ENCODE results near the gene CWC15. TPM values are rescaled to one million over a fixed set of nuclear protein-coding genes. Genes with fewer than 3 reads are reported as not detected.
A peak's percentile ranks its signal among the peaks of the same experiment; 100 is the strongest.

CWC15 gene
- total and polyA plus RNA-seq, 9 of the 15 experiments (the other 6 are each of a cell fraction or from before 2014, with no cell fraction given): 47.3 to 168 (median 89.2) TPM

GRCh38 chr11:94964934-94965333 lies 8.4 kb downstream of the CWC15 start:
- Histone ChIP-seq H3K4me2 (ENCODE audit: insufficient read depth, low read length) (no peak overlapping the region), H2AFZ (ENCODE audit: low read depth, low read length) (no peak overlapping the region), H3K9ac (ENCODE audit: insufficient read depth in 1 of 2, low read depth in 2 of 2, low read length in 2 of 2) (no peak overlapping the region), H3K9me3 (replicated peaks; ENCODE audit: control insufficient read depth, insufficient read depth, low read depth, low read length) (no peaks in the 10 kb centered on the region), H3K9me1 (ENCODE audit: control insufficient read depth, insufficient read depth, low read length) (no peaks in the 10 kb centered on the region), H3K4me3 (no peak overlapping the region), H3K79me2 (ENCODE audit: control insufficient read depth, insufficient read depth, low read length) (no peaks in the 10 kb centered on the region), H4K20me1 (replicated peaks; ENCODE audit: control insufficient read depth, insufficient read depth, low read length) (no peaks in the 10 kb centered on the region), H3K4me1 (replicated peaks in 1 of 2; ENCODE audit: control insufficient read depth in 2 of 2, insufficient read depth in 2 of 2, low read length in 2 of 2) (no peaks in the 10 kb centered on the region), H3K27me3 (ENCODE audit: control insufficient read depth in 2 of 2, insufficient read depth in 2 of 2, low read length in 2 of 2) (no peaks in the 10 kb centered on the region), H3K27ac (ENCODE audit: extremely low read depth, low read depth, low read length) (no peak overlapping the region), H3K36me3 (ENCODE audit: control insufficient read depth, insufficient read depth, low read length) (peaks cover 88% of the 10 kb centered on the region)
- DNase-seq (ENCODE audit: extremely low read depth in 1 of 4, low spot score in 3 of 4) (peak in 2 of 4 experiments; percentile 17 to 25), ATAC-seq (peak; percentile 66), FAIRE-seq (no peak)
- intact Hi-C loops (cut with micrococcal nuclease) (loop anchor here (5.0 to 10.0 kb wide), 2 partner anchors 200 to 343 kb away; partner anchors contain the start of gene AMOTL1), in situ Hi-C loops (cut with MboI) (no loop called here)
- ChIA-PET CTCF (ENCODE audit: low intra/inter-chr PET ratio) (no interaction called here), POLR2A (interaction anchor here (1.7 kb wide), 1 partner anchor 8 kb away, joined by 5 read pairs; the partner anchor contains the start of genes CWC15 and KDM4D)
- 79% methylated on average over 4 of the region's 4 CpGs for WGBS (ENCODE audit: insufficient coverage, low coverage, missing lambda C conversion rate)
- no TSS peak for BruUV-seq (replicated peaks)
- TF ChIP-seq MAFK (IDR thresholded peaks at IDR 0.05; ENCODE audit: low read length) (no peak), IRF1 (CRISPR knock-in tag; IDR thresholded peaks at IDR 0.05; ENCODE audit: borderline replicate concordance) (no peak), NUFIP1 (IDR thresholded peaks at IDR 0.05; ENCODE audit: partially characterized antibody) (no peak), THAP7 (CRISPR knock-in tag; IDR thresholded peaks at IDR 0.05) (no peak), ZFP1 (CRISPR knock-in tag; IDR thresholded peaks at IDR 0.05) (no peak), BHLHE40 (IDR thresholded peaks at IDR 0.05; ENCODE audit: low read length) (no peak), NFRKB (IDR thresholded peaks at IDR 0.05; ENCODE audit: low read depth) (no peak), THRB (CRISPR knock-in tag; conservative IDR thresholded peaks at IDR 0.05) (no peak), MEF2D (tag; conservative IDR thresholded peaks at IDR 0.05; ENCODE audit: low read depth) (no peak), ZFP36 (IDR thresholded peaks at IDR 0.05; ENCODE audit: low read depth, low read length, partially characterized antibody) (no peak), MTA1 (IDR thresholded peaks at IDR 0.05; ENCODE audit: borderline replicate concordance) (no peak), ZNF766 (CRISPR knock-in tag; conservative IDR thresholded peaks at IDR 0.05) (no peak)
